Activated CD8-positive, alpha-beta memory T cell treated with anti-CD3 and anti-CD28 coated beads, Interleukin-2, amount 50 U/mL, for 4 hours (primary cell): ENCODE data around the gene YLPM1.

ENCODE experiments used
- DNase-seq: peaks from one replicate; pipeline ENCODE4 v3.0.0-alpha.2; 2020

The YLPM1 gene

GRCh38 chr14:74793506-74794155 lies 30.5 kb downstream of the YLPM1 start:
- DNase-seq: no peak

- DNase-seq: no peak
These were observed 31.8 kb downstream of the YLPM1 start for GRCh38 chr14:74794947-74795346.

DNA sequence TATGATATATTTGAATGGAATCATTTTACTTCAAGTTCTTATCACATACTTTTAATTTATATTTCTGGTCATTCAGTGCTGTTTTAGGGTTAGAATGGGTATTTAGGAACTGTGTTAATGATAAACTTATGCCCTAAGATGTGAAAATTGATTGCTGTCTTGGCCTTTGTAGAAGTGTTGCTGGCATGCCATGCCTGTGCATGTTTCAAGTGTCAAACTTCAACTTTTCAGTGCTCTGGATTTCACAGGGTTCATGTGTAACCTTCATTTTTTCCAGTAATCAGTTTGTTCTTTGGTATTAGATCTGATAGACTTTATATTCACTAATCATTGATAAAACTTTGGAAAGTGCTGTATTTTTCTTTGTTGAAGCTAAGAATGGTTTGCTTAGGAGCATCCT lies 36.6 kb downstream of the YLPM1 start:
- no peak for DNase-seq

DNA sequence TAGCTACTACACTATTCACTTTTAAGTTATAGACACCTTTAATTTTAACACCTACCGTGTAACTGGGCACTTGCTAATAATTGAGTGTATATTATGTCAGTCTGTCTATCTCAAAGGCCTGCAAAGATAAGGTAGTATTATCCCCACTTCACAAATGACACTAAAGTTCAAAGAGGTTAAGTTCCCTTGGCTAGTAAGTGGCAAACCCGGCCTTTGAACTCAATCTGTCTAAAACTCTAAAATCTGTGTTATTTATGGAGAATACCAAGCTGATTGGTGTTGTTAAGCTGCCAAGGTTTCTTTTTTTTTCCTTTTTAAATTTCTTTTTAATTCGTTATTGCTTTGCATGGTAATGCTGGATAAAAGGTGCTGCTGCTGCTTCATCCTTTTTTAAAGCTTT lies 37.7 kb downstream of the YLPM1 start:
- no peak for DNase-seq

DNA sequence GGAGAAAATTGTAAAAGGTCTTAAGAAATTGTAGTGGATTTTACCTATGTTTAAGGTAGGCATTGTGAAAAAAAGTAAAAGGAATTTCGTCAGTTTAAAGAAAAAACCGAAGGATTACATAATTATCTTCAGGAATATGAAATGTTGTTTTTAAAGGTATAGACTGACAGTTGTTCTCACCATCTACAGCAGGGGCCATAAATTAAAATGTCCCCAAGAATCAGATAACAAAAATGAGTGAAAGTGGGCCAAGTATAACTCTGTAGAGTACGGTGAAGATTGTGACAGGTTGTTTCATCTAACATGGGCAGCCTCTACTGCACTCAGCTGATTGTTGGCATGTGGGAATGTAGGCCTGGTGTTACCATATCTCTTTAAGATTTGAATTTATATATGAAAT lies 38.3 kb downstream of the YLPM1 start:
- no peak for DNase-seq

- DNase-seq: no peak
These were observed 41.2 kb downstream of the YLPM1 start for GRCh38 chr14:74804219-74804825.

DNA sequence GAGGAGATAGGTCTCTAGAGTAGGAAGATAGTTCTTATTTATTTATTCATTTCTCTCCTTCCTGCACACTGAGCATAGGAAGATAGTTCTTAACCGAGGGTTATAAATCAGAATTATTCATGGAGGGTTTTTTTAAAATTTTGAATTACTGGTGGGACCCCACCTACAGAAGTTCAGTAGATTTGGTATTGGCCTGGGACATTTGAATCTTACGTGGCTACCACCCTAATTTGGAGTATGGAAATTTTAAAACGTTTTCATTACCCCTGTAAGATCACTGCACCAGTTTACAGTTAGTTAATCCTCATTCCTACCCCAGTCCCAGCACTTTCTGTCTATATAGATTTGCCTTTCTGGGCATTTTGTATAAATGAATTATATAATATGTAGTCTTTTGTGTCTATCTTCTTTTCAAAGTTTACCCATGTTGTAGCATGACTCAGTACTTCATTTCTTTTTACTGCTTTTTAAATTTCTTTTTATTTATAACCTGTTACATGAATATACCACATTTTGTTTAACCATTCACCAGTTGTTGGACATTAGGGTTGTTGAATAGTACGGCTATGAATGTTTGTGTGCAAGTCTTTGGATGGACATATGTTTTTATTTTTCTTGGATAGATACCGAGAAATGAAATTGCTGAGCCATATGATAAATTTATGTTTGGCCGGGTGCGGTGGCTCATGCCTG lies 44.9 kb downstream of the YLPM1 start:
- DNase-seq: no peak

DNA sequence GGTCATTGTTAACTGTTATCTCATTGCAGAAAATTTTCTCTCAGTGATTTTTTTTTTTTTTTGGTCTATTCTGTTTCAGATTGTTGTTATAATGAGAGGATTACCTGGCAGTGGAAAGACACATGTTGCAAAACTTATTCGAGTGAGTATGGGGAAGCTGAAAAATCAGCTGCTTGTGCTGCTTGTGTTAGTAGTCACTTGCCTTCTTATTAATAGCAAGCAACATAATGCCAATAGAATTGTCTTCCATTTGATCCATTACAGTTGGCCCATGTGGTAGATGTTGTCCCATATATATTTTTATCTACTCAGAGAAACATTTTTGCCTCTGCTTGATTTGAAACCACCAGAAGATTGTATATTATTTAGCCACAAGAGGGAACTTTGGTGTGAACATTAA lies 53.0 kb downstream of the YLPM1 start:
- no peak for DNase-seq

- no peak for DNase-seq
These were observed 57.2 kb downstream of the YLPM1 start for GRCh38 chr14:74820288-74820687.

GRCh38 chr14:74821267-74821915 lies 58.3 kb downstream of the YLPM1 start:
- DNase-seq: no peak

DNA sequence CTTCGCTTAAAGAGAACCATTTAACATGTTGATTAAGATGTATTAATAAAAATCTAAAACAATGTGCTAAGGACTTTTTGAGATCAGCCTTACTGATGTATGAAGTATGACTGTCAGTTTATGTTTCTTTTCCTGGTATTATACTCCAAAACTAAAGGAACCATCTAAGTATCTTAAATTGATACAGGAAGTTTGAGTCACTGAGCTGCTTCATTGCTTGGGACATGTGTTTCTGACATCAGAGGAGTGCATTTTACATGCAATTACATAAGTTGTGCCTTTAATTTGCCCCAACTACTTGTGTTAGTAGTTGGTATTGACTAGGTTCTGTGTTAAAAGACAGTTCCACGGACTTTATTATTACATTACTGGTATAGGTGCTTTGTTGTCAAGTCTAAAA lies 61.9 kb downstream of the YLPM1 start:
- no peak for DNase-seq

- DNase-seq: no peak
These were observed 63.5 kb downstream of the YLPM1 start for GRCh38 chr14:74826574-74826973.

DNA sequence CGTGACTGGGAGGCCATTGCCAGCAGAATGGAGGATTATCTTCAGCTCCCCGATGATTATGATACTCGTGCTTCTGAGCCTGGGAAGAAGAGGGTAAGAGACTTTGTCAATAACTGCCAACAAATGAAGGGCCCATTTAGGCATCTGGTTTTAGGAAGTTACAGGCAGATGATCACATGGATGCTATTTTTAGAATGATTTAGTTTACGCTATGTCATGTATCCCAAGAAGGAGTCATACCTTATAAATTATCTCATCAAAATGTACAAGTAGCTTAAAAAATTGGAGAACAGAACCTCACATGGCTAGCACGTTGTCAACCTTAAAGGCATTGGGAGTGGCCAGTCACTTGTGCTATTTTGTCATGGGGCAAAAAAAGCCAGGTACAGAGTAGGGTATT lies 66.1 kb downstream of the YLPM1 start:
- no peak for DNase-seq

- DNase-seq: no peak
These were observed 69.7 kb downstream of the YLPM1 start for GRCh38 chr14:74832849-74833248.

DNA sequence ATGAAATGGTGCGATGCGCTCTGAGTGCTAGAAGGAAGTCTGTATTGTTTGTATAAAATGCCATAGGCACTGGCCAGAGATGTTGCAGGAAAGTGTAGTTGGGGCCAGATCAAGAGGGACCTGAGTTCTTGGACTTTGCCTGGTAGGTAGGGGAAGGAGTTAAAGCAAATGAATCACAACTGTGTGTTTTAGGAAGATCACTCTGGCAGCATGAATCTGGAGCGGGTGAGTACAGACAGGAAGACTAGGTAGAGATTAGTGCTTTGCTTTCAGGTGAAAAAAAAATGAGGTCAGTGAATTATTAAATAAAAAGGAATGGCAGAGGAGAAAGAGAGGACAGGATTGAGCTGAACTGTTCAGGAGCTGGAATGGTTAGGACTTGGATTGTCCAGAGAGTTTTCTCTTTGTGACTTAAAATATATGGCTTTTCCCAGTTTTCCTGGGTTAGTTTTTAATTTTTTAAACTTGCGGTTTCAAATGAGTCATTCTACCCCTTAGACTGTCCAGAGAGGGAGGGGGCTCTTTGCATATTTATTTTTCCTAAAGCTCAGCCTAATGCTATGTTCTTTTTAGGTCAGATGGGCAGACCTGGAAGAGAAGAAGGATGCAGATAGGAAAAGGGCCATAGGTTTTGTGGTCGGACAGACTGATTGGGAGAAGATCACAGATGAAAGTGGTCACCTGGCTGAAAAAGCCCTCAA lies 71.7 kb downstream of the YLPM1 start:
- no peak for DNase-seq

GRCh38 chr14:74835645-74836250 lies 72.6 kb downstream of the YLPM1 start:
- DNase-seq: no peak

DNA sequence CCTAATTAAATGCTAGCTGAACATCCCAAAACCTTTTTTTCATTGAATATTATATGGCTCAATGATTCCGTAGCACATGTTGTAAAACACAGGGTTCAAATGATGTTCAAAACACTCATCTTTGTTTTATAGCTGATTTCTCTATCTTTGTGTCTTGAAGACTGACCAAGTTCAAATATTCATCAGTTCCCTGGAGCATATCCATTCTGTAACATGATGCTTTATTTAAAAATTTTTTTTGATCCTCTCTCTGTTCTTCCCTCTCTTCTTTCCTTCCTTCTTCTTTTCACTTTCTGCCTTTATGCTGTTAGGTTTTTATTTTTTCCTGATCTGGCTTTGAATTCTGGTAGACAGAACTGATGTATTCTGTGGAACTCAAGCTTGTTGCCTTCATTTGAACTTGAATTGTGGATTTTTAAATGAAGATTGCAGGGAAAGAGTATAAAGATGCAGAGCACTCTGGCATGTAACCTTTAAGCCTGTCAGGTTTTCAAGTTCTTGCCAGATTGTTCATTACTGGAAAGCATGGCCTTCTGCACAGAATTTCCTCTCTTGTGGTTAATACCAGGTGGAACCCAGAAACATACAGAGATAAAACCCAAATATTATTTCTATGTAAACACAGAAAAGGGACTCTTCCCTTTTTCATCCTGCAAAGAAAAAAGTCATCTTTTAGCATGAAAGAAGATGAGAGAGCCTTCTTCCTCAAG lies 73.3 kb downstream of the YLPM1 start:
- no peak for DNase-seq

DNA sequence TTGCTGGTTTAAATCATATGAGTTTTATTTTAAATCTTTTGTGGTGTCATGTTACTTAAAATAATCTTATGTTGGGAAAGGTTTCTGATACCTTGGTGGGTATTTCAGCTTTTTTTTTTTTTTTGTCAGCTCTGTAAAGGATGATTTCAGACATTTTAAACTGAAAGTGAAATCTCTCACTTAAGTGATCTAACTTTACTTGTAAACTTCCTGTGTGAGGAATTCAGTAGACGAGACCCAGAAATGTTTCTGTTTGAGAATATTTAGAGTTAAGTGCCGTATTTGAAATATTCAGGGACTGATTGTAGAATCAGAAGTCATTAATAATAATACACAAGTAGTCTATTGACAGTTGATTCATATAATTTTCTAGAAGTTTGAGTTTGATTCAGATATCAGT lies 75.0 kb downstream of the YLPM1 start:
- DNase-seq: no peak

DNA sequence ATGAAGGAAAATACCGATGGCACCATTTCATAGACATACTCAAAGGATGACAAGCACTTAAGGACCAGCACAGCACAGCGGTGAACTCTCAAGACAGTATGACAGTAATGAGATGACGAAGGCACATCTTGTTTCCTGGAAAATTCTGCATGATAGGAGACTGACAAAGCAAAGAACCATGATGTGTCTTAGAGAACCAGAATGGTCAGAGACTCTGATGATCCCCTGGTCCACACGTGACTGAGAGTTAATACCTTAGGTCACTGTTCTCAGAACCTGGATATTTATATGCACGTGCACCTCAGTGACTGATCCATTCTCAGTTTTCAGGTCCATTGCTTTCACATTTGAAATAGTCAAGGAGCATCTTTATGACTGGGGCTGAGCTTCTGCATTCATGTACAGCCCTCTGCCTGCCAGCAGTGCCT lies 77.5 kb downstream of the YLPM1 start:
- DNase-seq: no peak

DNA sequence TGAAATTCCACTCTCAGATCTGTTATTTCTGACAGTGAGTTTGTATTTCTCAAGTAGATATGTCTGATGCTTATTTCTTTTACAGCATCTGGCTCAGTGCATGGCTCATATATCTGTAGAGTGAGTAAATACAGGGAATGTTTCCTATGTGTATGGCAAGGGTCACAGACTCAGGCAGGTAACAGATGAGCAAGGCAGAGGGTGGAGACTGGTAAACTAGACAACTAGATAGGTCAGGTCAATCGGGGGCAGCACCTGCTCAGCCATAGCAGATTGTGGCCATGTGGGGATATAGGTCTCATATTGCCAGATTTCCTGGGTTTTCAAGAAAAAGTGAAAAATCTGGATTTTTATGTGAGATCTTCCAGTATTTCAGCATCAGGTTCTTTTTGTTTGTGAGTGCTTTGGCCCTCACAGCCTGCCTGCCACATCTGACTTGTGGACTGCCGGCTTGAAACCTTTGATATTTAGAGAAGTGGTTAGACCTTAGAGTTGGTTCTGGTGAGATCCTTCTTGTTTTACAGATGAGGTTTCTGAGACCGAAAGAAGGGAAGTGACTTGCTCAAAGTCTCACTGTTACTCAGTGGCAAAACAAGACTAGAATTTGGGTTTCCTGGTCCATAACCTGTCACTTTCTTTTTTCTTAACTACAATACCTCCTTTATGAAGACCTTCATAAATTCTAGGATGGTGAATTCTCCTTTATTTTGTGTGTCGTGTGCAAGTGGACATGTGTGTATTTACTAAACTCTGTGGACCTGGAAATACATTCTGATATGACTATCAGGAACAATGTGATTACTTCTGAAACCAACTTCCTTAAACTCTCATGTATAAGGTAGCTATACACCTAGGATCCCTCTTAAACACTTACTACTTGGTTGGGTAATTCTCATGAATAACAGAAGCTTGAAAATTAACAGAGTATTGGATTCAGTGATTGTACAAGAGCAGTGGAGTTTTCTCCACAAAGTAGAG lies 78.4 kb downstream of the YLPM1 start:
- no peak for DNase-seq

GRCh38 chr14:74843653-74844052 lies 80.5 kb downstream of the YLPM1 start:
- no peak for DNase-seq
